Left lung (tissue), 10 donors: ENCODE results near the gene TADA2A. TPM values are rescaled to one million over a fixed set of nuclear protein-coding genes. Genes with fewer than 3 reads are reported as not detected.

Experiments used
- ATAC-seq: fragments of 200-7000 bp; cut with Tn5 transposase; one replicate; pipeline ENCODE4 v1.9.1; 2020; ENCODE audit warnings: moderate library complexity
- DNase-seq, 4 donors: peaks; one replicate each; pipeline ENCODE4 v3.0.0-alpha.2; 2013 to 2020
- H3K27ac ChIP-seq, 2 donors: fragments of 200-600 bp; sonication (generic) in 1 of 2; one replicate each; pipeline versions ENCODE4 v1.5.0 to v1.8.0; 2020 to 2021
- H3K27me3 ChIP-seq, 2 donors: fragments of 200-600 bp; sonication (generic) in 1 of 2; one replicate each; pipeline versions ENCODE4 v1.5.0 to v1.8.0; 2020 to 2021
- H3K36me3 ChIP-seq, 2 donors: fragments of 200-600 bp; sonication (generic) in 1 of 2; one replicate each; pipeline versions ENCODE4 v1.5.0 to v1.8.0; 2020 to 2021
- H3K4me1 ChIP-seq, 2 donors: fragments of 200-600 bp; one replicate each; pipeline ENCODE4 v1.8.0; 2021
- H3K4me3 ChIP-seq, 2 donors: fragments of 200-600 bp; sonication (generic) in 1 of 2; one replicate each; pipeline versions ENCODE4 v1.5.0 to v1.8.0; 2020 to 2021; ENCODE audit warnings: mild to moderate bottlenecking in 1 of 2
- H3K9me3 ChIP-seq, 2 donors: fragments of 200-600 bp; sonication (generic) in 1 of 2; one replicate each; pipeline versions ENCODE4 v1.5.0 to v1.8.0; 2020 to 2021
- CTCF ChIP-seq, 2 donors: fragments of 200-600 bp; sonication (generic) in 1 of 2; IDR thresholded peaks; one replicate each; pipeline versions ENCODE4 v1.5.0 to v1.8.0; 2021; ENCODE audit warnings: antibody characterized with exemption in 2 of 2
- intact Hi-C, 2 donors: fragments of 100-400 bp; cut with DNase I; formaldehyde crosslinking; loops; one replicate each; pipeline versions ENCODE4 v1.11.2 to v1.14.2; 2022
- polyA plus RNA-seq, 6 donors: library from polyadenylated mRNA; unstranded; fragments of 120-200 nt; gene quantifications; one replicate each; pipeline ENCODE4 v1.2.1, GENCODE V29; 2013; ENCODE audit not compliant: insufficient read length in 6 of 6
- total RNA-seq, 2 donors: library from RNA; stranded (reverse); fragmentation: NEBNext Ultra II Directional; extraction: Animal tissue kit (Norgen Biotek cat#: 25700); gene quantifications; one replicate each; pipeline ENCODE4 v1.2.1, GENCODE V29; 2021
- donor health status: DM: no; HTN: yes; CAD: no.
- donor health status: DM: no; HTN: no; CAD: no.

Gene TADA2A
- total and polyA plus RNA-seq, 8 donors = 16.3 to 34.7 (median 28.4) TPM

- ATAC-seq = no peak
- Histone ChIP-seq H3K4me3 (no peak overlapping the region), H3K4me1 (peaks cover 0 to 17% of the 10 kb centered on the region in 2 donors), H3K27ac (no peak overlapping the region), H3K9me3 (no peaks in the 10 kb centered on the region), H3K27me3 (peaks cover 0 to 14% of the 10 kb centered on the region in 2 donors), H3K36me3 (no peaks in the 10 kb centered on the region)
- DNase-seq = no peak
- TF ChIP-seq CTCF (IDR thresholded peaks at IDR 0.05) = no peak
- intact Hi-C loops = no loop called here
Observed at GRCh38 chr17:37494971-37495370, 88.3 kb downstream of the TADA2A start.

GRCh38 chr17:37500378-37500777 is 93.7 kb downstream of the TADA2A start:
- H3K27me3 ChIP-seq = no peaks in the 10 kb centered on the region
- H3K9me3 ChIP-seq = no peaks in the 10 kb centered on the region
- ATAC-seq (no peak), DNase-seq (no peak)
- intact Hi-C loops = no loop called here
- no peaks in the 10 kb centered on the region for H3K4me1 ChIP-seq
- H3K4me3 ChIP-seq = no peak overlapping the region
- H3K36me3 ChIP-seq = no peaks in the 10 kb centered on the region
- no peak overlapping the region for H3K27ac ChIP-seq
- TF ChIP-seq CTCF (IDR thresholded peaks at IDR 0.05) = no peak

- Histone ChIP-seq H3K27me3 (no peaks in the 10 kb centered on the region), H3K4me3 (no peak overlapping the region), H3K4me1 (no peaks in the 10 kb centered on the region), H3K9me3 (no peaks in the 10 kb centered on the region), H3K27ac (no peak overlapping the region), H3K36me3 (no peaks in the 10 kb centered on the region)
- ATAC-seq = no peak
- no peak for DNase-seq
- TF ChIP-seq CTCF (IDR thresholded peaks at IDR 0.05) = no peak
- intact Hi-C loops = no loop called here
Observed at GRCh38 chr17:37502009-37502936, 95.6 kb downstream of the TADA2A start.

GRCh38 chr17:37503148-37503547 is 96.5 kb downstream of the TADA2A start:
- Histone ChIP-seq H3K27ac (no peak overlapping the region), H3K9me3 (no peaks in the 10 kb centered on the region), H3K27me3 (no peaks in the 10 kb centered on the region), H3K36me3 (no peaks in the 10 kb centered on the region), H3K4me1 (no peaks in the 10 kb centered on the region), H3K4me3 (no peak overlapping the region)
- DNase-seq (no peak), ATAC-seq (no peak)
- intact Hi-C loops = no loop called here
- TF ChIP-seq CTCF (IDR thresholded peaks at IDR 0.05) = no peak

- Histone ChIP-seq H3K36me3 (no peaks in the 10 kb centered on the region), H3K4me3 (no peak overlapping the region), H3K27ac (no peak overlapping the region), H3K27me3 (no peaks in the 10 kb centered on the region), H3K4me1 (no peaks in the 10 kb centered on the region), H3K9me3 (no peaks in the 10 kb centered on the region)
- ATAC-seq (no peak), DNase-seq (no peak)
- no peak for TF ChIP-seq CTCF (IDR thresholded peaks at IDR 0.05)
- intact Hi-C loops = no loop called here
Observed at GRCh38 chr17:37505333-37505732, 98.6 kb downstream of the TADA2A start.
